ENCODE measurements around the gene SERPINA6. TPM values are rescaled to one million over a fixed set of nuclear protein-coding genes. Genes with fewer than 3 reads are reported as not detected.
"Not testable (repeated sequence)": the region's sequence is repeated elsewhere in the genome, so short reads cannot be mapped to it uniquely, and the experiment has no call there.

The SERPINA6 gene
- total RNA-seq, 2 donors from 2014 or later, result 3.4 to 5.7 TPM

DNA sequence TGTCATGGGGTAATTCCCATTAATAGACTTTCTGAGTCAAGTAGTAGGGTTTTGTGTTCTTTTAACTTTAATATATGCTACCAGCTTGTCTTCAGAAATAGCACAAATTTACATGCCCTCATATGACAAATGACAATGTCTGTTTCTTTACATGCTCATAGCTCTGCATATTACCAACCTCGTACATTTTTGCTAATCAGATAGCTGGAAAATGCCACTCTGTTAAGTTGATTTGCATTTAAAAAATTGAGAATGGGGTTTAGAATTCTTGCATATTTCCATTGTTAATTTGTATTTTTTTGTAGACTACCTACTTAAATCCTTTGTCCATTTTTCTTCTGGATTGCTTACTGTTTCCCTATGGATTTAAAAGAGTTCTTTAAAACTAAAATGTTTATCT lies 34.0 kb upstream of the SERPINA6 start:
- TF ChIP-seq, protein P1, sequence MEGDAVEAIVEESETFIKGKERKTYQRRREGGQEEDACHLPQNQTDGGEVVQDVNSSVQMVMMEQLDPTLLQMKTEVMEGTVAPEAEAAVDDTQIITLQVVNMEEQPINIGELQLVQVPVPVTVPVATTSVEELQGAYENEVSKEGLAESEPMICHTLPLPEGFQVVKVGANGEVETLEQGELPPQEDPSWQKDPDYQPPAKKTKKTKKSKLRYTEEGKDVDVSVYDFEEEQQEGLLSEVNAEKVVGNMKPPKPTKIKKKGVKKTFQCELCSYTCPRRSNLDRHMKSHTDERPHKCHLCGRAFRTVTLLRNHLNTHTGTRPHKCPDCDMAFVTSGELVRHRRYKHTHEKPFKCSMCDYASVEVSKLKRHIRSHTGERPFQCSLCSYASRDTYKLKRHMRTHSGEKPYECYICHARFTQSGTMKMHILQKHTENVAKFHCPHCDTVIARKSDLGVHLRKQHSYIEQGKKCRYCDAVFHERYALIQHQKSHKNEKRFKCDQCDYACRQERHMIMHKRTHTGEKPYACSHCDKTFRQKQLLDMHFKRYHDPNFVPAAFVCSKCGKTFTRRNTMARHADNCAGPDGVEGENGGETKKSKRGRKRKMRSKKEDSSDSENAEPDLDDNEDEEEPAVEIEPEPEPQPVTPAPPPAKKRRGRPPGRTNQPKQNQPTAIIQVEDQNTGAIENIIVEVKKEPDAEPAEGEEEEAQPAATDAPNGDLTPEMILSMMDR (IDR thresholded peaks at IDR 0.05), result no peak
- no peak for DNase-seq
- no peak overlapping the region for H3K4me3 ChIP-seq
- no peak overlapping the region for H3K27ac ChIP-seq
- no peak overlapping the region for H3K9ac ChIP-seq (ENCODE audit: low read depth in 2 of 2, low read length in 2 of 2)
- H3K27me3 ChIP-seq, result no peaks in the 10 kb centered on the region
- no peaks in the 10 kb centered on the region for H3K9me3 ChIP-seq
- intact Hi-C loops (cut with DNase I), result no loop called here
- H3K4me1 ChIP-seq, result no peaks in the 10 kb centered on the region
- H3K36me3 ChIP-seq, result no peaks in the 10 kb centered on the region

DNA sequence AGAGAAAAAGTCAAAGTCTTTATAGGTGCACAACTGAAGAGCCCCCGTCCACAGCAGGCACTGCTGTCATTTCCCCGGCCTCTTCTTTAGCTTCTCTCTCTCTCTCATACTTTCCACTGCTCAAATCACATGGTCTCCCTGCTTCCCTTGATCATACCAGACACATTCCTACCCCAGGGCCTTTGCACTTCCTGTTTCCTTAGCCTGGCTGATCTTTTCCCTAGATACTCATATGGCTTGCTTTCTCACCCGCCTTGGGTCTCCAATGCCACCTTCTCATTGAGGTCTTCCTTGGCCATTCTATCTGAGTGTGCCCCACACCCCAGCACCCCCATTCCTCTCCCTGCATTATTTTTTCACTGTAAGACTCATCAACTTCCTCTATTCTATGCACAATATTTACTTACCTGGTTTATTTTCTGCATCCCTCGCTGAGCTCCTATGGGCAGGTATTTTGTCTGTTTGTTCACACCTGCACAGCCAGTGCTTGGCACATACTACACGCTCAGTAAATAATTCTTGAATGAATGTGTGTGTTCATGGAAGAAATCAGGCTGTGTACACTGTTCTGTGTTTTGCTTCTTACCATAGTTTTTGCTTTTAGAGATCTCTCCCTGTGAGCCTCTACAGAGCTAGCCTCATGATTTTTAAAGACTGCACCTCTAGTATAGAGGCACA lies 33.4 kb upstream of the SERPINA6 start:
- Histone ChIP-seq H3K36me3 (no peaks in the 10 kb centered on the region), H3K9me3 (no peaks in the 10 kb centered on the region), H3K4me1 (no peaks in the 10 kb centered on the region), H3K4me3 (no peak overlapping the region), H3K27me3 (no peaks in the 10 kb centered on the region), H3K27ac (no peak overlapping the region), H3K9ac (ENCODE audit: low read depth in 2 of 2, low read length in 2 of 2) (no peak overlapping the region)
- DNase-seq, result peak; percentile 13
- TF ChIP-seq, protein P1 (IDR thresholded peaks at IDR 0.05), result no peak
- intact Hi-C loops (cut with DNase I), result no loop called here

DNA sequence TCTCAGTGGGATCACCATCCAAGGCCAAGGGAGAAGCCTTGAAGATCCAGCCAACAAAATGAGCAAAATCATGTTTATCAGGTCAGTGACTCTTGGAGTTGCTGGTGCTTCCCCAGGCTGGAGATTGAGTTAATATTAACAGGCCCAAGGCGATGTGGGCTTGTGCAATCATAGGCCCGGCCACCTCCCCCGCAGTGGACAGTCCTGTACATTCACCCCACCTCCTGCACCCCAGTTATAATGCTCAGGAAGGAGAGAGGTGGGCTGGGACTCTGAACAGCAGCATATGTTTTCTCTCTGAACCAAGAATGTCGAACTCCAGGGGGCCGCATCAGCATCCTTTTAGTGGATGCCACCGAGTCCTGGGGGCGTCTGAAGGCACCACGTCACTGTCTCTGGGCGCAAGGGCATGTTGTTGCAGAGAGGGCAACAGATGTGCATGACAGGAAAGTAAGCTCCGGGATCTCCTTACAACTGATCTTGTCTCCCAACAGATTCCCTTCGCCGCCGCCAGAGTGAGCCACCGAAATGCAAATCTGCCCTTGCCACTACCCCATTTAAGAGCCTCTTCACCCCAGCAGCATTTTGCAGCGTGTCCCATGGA lies 32.2 kb upstream of the SERPINA6 start:
- no peak overlapping the region for H3K27ac ChIP-seq
- intact Hi-C loops (cut with DNase I), result no loop called here
- TF ChIP-seq, protein P1 (IDR thresholded peaks at IDR 0.05), result no peak
- peak; percentile 40 for DNase-seq
- no peaks in the 10 kb centered on the region for H3K36me3 ChIP-seq
- no peaks in the 10 kb centered on the region for H3K27me3 ChIP-seq
- no peaks in the 10 kb centered on the region for H3K9me3 ChIP-seq
- H3K4me1 ChIP-seq, result no peaks in the 10 kb centered on the region
- no peak overlapping the region for H3K4me3 ChIP-seq
- no peak overlapping the region for H3K9ac ChIP-seq (ENCODE audit: low read depth in 2 of 2, low read length in 2 of 2)

DNA sequence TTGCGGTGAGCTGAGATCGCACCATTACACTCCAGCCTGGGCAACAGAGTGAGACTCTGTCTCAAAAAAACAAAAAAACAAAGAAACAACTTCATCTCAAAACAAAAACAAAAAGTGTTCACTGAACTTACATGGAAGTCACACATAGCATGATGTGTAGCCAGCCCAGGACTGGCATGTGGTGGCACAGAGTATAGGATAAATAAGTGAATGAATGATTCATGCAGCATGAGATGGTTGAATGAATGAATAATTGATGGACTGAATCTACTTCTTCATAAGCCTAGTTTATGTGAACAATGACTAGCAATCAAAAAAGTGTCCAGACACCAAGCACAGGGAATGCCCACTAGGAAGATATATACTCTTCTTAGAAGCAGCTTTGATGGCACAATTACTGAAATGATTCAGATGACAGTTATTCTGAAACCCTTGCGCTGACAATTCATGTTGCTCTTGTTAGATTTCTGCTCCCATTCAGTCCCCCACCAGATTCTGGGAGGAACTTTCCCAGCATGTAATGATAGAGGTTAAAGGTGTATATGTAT lies 31.6 kb upstream of the SERPINA6 start:
- DNase-seq, result no peak
- intact Hi-C loops (cut with DNase I), result loop anchor here (5.0 kb wide), 2 partner anchors 58 to 133 kb away; no protein-coding TSS in a partner anchor
- H3K9ac ChIP-seq (ENCODE audit: low read depth in 2 of 2, low read length in 2 of 2), result no peak overlapping the region
- no peak overlapping the region for H3K4me3 ChIP-seq
- H3K27ac ChIP-seq, result no peak overlapping the region
- no peaks in the 10 kb centered on the region for H3K36me3 ChIP-seq
- no peaks in the 10 kb centered on the region for H3K9me3 ChIP-seq
- TF ChIP-seq, protein P1 (IDR thresholded peaks at IDR 0.05), result no peak
- H3K27me3 ChIP-seq, result no peaks in the 10 kb centered on the region
- no peaks in the 10 kb centered on the region for H3K4me1 ChIP-seq

DNA sequence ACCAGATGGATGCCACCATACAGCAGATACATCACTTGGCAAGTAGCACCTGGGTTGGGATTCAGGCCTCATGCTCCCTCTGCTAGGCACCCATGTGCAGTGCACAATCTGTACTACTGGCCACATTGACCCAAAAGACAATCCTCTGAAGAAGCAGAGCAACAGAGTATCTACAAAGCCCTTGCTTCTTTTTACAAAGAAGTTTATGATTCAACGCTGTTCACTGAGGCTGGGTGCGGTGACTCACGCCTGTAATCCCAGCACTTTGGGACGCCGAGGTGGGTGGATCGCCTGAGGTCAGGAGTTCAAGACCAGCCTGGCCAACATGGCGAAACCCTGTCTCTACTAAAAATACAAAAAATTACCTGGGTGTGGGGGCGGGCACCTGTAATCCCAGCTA lies 31.1 kb upstream of the SERPINA6 start:
- H3K4me3 ChIP-seq; H3K27me3 ChIP-seq; H3K36me3 ChIP-seq; DNase-seq; H3K4me1 ChIP-seq; H3K9ac ChIP-seq (ENCODE audit: low read depth in 2 of 2, low read length in 2 of 2); H3K9me3 ChIP-seq; H3K27ac ChIP-seq: not testable (repeated sequence)
- intact Hi-C loops (cut with DNase I), result loop anchor here (5.0 kb wide), 2 partner anchors 58 to 133 kb away; no protein-coding TSS in a partner anchor

DNA sequence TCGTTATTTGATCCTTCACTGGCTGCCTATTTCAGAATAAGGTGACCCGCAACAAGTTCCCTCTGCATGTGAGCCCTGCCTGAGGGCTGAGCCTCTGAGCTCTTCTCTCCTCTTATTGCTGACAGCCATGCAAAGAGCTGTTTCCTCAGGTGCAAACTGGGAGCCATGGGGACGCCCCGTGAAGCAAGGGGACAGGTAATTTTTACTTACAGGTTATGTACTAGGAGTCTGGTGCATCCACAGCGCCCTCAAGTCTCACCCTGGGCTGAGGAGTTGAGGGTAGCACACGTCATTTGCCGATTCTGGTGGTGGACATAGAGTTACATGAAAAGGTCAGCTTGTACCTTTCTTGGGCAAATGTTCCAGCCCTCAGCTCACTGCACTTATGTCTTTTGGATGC lies 26.1 kb upstream of the SERPINA6 start:
- Histone ChIP-seq H3K4me3 (no peak overlapping the region), H3K36me3 (no peaks in the 10 kb centered on the region), H3K9me3 (no peaks in the 10 kb centered on the region), H3K27me3 (no peaks in the 10 kb centered on the region), H3K9ac (ENCODE audit: low read depth in 2 of 2, low read length in 2 of 2) (no peak overlapping the region), H3K27ac (no peak overlapping the region), H3K4me1 (no peaks in the 10 kb centered on the region)
- TF ChIP-seq, protein P1 (IDR thresholded peaks at IDR 0.05), result no peak
- intact Hi-C loops (cut with DNase I), result no loop called here
- DNase-seq, result peak; percentile 13
